ENCODE data around the gene PKP2. TPM values are rescaled to one million over a fixed set of nuclear protein-coding genes. Genes with fewer than 3 reads are reported as not detected.

The PKP2 gene
- total RNA-seq, 2 experiments from 2014 or later: not detected

- H4K20me1 ChIP-seq (ENCODE audit: insufficient read depth, low read length): no peaks in the 10 kb centered on the region
- ChIA-PET CTCF (ENCODE audit: unreplicated experiment) (no interaction called here), POLR2A (no interaction called here)
- H3K9me2 ChIP-seq (ENCODE audit: insufficient read depth, low read length): no peaks in the 10 kb centered on the region
- H3K27ac ChIP-seq (ENCODE audit: low read depth, low read length, poor library complexity, severe bottlenecking): no peak overlapping the region
- H2AFZ ChIP-seq (ENCODE audit: low read length): no peak overlapping the region
- no peaks in the 10 kb centered on the region for H3K9me3 ChIP-seq (ENCODE audit: low read length)
- H3K4me3 ChIP-seq (ENCODE audit: low read depth, low read length, poor library complexity, severe bottlenecking): no peak overlapping the region
- H3K36me3 ChIP-seq (ENCODE audit: insufficient read depth, low read length): no peaks in the 10 kb centered on the region
- no peak for DNase-seq (ENCODE audit: low spot score)
- no peak overlapping the region for H3K4me2 ChIP-seq (ENCODE audit: low read length)
- no peak for TF ChIP-seq EZH2phosphoT487 (IDR thresholded peaks at IDR 0.05; ENCODE audit: borderline replicate concordance, low read depth, low read length)
- no peak for TF ChIP-seq CTCF (conservative IDR thresholded peaks at IDR 0.05; ENCODE audit: low read length)
- intact Hi-C loops (cut with micrococcal nuclease; ENCODE audit: unreplicated experiment): no loop called here
- BruUV-seq (replicated peaks): no TSS peak
- no peaks in the 10 kb centered on the region for H3K4me1 ChIP-seq (ENCODE audit: insufficient read depth, low read length, poor library complexity, severe bottlenecking)
- no peaks in the 10 kb centered on the region for H3K79me2 ChIP-seq (ENCODE audit: insufficient read depth, low read depth, low read length)
Observed at GRCh38 chr12:32926963-32927362, 30.4 kb upstream of the PKP2 start.

- no peaks in the 10 kb centered on the region for H3K4me1 ChIP-seq (ENCODE audit: insufficient read depth, low read length, poor library complexity, severe bottlenecking)
- no peaks in the 10 kb centered on the region for H4K20me1 ChIP-seq (ENCODE audit: insufficient read depth, low read length)
- H3K36me3 ChIP-seq (ENCODE audit: insufficient read depth, low read length): no peaks in the 10 kb centered on the region
- intact Hi-C loops (cut with micrococcal nuclease; ENCODE audit: unreplicated experiment): no loop called here
- H2AFZ ChIP-seq (ENCODE audit: low read length): no peak overlapping the region
- H3K4me3 ChIP-seq (ENCODE audit: low read depth, low read length, poor library complexity, severe bottlenecking): no peak overlapping the region
- H3K9me2 ChIP-seq (ENCODE audit: insufficient read depth, low read length): no peaks in the 10 kb centered on the region
- no peak overlapping the region for H3K27ac ChIP-seq (ENCODE audit: low read depth, low read length, poor library complexity, severe bottlenecking)
- no peaks in the 10 kb centered on the region for H3K9me3 ChIP-seq (ENCODE audit: low read length)
- ChIA-PET POLR2A (no interaction called here), CTCF (ENCODE audit: unreplicated experiment) (no interaction called here)
- no peak overlapping the region for H3K4me2 ChIP-seq (ENCODE audit: low read length)
- no peak for TF ChIP-seq EZH2phosphoT487 (IDR thresholded peaks at IDR 0.05; ENCODE audit: borderline replicate concordance, low read depth, low read length)
- TF ChIP-seq CTCF (conservative IDR thresholded peaks at IDR 0.05; ENCODE audit: low read length): no peak
- H3K79me2 ChIP-seq (ENCODE audit: insufficient read depth, low read depth, low read length): no peaks in the 10 kb centered on the region
- DNase-seq (ENCODE audit: low spot score): no peak
- no TSS peak for BruUV-seq (replicated peaks)
Observed at GRCh38 chr12:32926356-32926755, 29.8 kb upstream of the PKP2 start.

- ChIA-PET POLR2A (no interaction called here), CTCF (ENCODE audit: unreplicated experiment) (no interaction called here)
- DNase-seq (ENCODE audit: low spot score): no peak
- H4K20me1 ChIP-seq (ENCODE audit: insufficient read depth, low read length): no peaks in the 10 kb centered on the region
- H3K4me1 ChIP-seq (ENCODE audit: insufficient read depth, low read length, poor library complexity, severe bottlenecking): no peaks in the 10 kb centered on the region
- no peaks in the 10 kb centered on the region for H3K9me3 ChIP-seq (ENCODE audit: low read length)
- H3K4me2 ChIP-seq (ENCODE audit: low read length): no peak overlapping the region
- no peaks in the 10 kb centered on the region for H3K79me2 ChIP-seq (ENCODE audit: insufficient read depth, low read depth, low read length)
- no peak for TF ChIP-seq EZH2phosphoT487 (IDR thresholded peaks at IDR 0.05; ENCODE audit: borderline replicate concordance, low read depth, low read length)
- TF ChIP-seq CTCF (conservative IDR thresholded peaks at IDR 0.05; ENCODE audit: low read length): no peak
- BruUV-seq (replicated peaks): no TSS peak
- no peak overlapping the region for H3K4me3 ChIP-seq (ENCODE audit: low read depth, low read length, poor library complexity, severe bottlenecking)
- no peak overlapping the region for H3K27ac ChIP-seq (ENCODE audit: low read depth, low read length, poor library complexity, severe bottlenecking)
- no peak overlapping the region for H2AFZ ChIP-seq (ENCODE audit: low read length)
- no peaks in the 10 kb centered on the region for H3K36me3 ChIP-seq (ENCODE audit: insufficient read depth, low read length)
- H3K9me2 ChIP-seq (ENCODE audit: insufficient read depth, low read length): no peaks in the 10 kb centered on the region
- intact Hi-C loops (cut with micrococcal nuclease; ENCODE audit: unreplicated experiment): no loop called here
Observed at GRCh38 chr12:32922546-32923297, 26.1 kb upstream of the PKP2 start.

All from OCI-LY7 (cell line).